GM12878 (cell line): ENCODE measurements around the gene PLEKHN1. TPM values are rescaled to one million over a fixed set of nuclear protein-coding genes. Genes with fewer than 3 reads are reported as not detected.
A peak's percentile ranks its signal among the peaks of the same experiment; 100 is the strongest.

ENCODE experiments used
- ATAC-seq: fragments of 200-7000 bp; cut with Tn5 transposase; 3 replicates; pipeline ENCODE4 v1.9.1; 2020; ENCODE audit warnings: mild to moderate bottlenecking, moderate library complexity
- BruUV-seq: library from RNA; stranded (reverse); fragments of 400-500 nt; replicated peaks from 2 replicates; lab custom pipeline; 2021; lab: Mats Ljungman, UMichigan
- CTCF ChIA-PET: fragments of 300-600 bp; sonication (Branson Sonifier 250); formaldehyde crosslinking; extraction: SDS; loops from one replicate; lab custom pipeline; 2021; ENCODE audit warnings: inconsistent platforms; lab: Yijun Ruan, JAX
- POLR2A ChIA-PET: fragments of 350-600 bp; formaldehyde crosslinking; extraction: SDS; loops from one replicate; lab custom pipeline; 2021; ENCODE audit warnings: inconsistent platforms; lab: Charles Lee
- RAD21 ChIA-PET: fragments of 300-600 bp; sonication (Branson Sonifier 250); formaldehyde crosslinking; loops from one replicate; lab custom pipeline; 2023; ENCODE audit warnings: antibody characterized with exemption; ENCODE audit not compliant: unreplicated experiment; lab: Charles Lee
- SMC1A ChIA-PET: fragments of 300-600 bp; sonication (Branson Sonifier 250); formaldehyde crosslinking; loops from one replicate; lab custom pipeline; 2023; ENCODE audit not compliant: unreplicated experiment, uncharacterized antibody; lab: Charles Lee
- DNase-seq: peaks from one replicate; pipeline ENCODE4 v3.0.0-alpha.2; 2011; ENCODE audit warnings: low read depth, low spot score
- FAIRE-seq: peaks from 3 replicates; lab custom pipeline; 2011; peaks lifted over from hg19 to GRCh38; lab: Jason Lieb, UNC
- H2AFZ ChIP-seq: 2 replicates; pipeline ENCODE4 v1.6.0; 2011; ENCODE audit warnings: low read depth, low read length, control low read depth; ENCODE audit not compliant: control insufficient read depth
- H3K27ac ChIP-seq: 2 replicates; pipeline ENCODE4 v1.5.1; 2011; ENCODE audit warnings: control low read depth; ENCODE audit not compliant: control insufficient read depth, insufficient read depth
- H3K27me3 ChIP-seq, 2 experiments: replicated peaks in 1 of 2; 2 replicates each; pipeline versions ENCODE4 v1.6.0 to v1.6.1; 2011; ENCODE audit warnings: low read length in 1 of 2; ENCODE audit not compliant: control insufficient read depth in 2 of 2, insufficient read depth in 2 of 2
- H3K36me3 ChIP-seq, 2 experiments: 2 replicates each; pipeline ENCODE4 v1.5.1; 2011; ENCODE audit warnings: low read length in 1 of 2; ENCODE audit not compliant: control insufficient read depth in 2 of 2, insufficient read depth in 2 of 2
- H3K4me1 ChIP-seq: 2 replicates; pipeline ENCODE4 v1.6.1; 2011; ENCODE audit warnings: mild to moderate bottlenecking, low read length, moderate library complexity, mixed read lengths; ENCODE audit not compliant: control insufficient read depth, insufficient read depth
- H3K4me2 ChIP-seq: 2 replicates; pipeline ENCODE4 v1.6.0; 2011; ENCODE audit warnings: control low read depth; ENCODE audit not compliant: control insufficient read depth, insufficient read depth
- H3K4me3 ChIP-seq: fragments of 200-600 bp; sonication (generic); 2 replicates; pipeline ENCODE4 v1.5.1; 2016
- H3K79me2 ChIP-seq: 2 replicates; pipeline ENCODE4 v1.6.0; 2011; ENCODE audit warnings: low read length; ENCODE audit not compliant: control insufficient read depth, insufficient read depth
- H3K9ac ChIP-seq: 2 replicates; pipeline ENCODE4 v1.8.0; 2011; ENCODE audit warnings: low read length, control low read depth, mixed read lengths; ENCODE audit not compliant: control insufficient read depth, insufficient read depth
- H3K9me3 ChIP-seq: replicated peaks from 3 replicates; pipeline ENCODE4 v1.5.1; 2011; ENCODE audit warnings: mild to moderate bottlenecking, low read length; ENCODE audit not compliant: control insufficient read depth, insufficient read depth
- H4K20me1 ChIP-seq: 2 replicates; pipeline ENCODE4 v1.6.0; 2011; ENCODE audit not compliant: control insufficient read depth, insufficient read depth
- MTA3 ChIP-seq: IDR thresholded peaks from 2 replicates; pipeline ENCODE4 v1.6.1; 2012; ENCODE audit warnings: low read length, inconsistent platforms, borderline replicate concordance
- PML ChIP-seq: IDR thresholded peaks from 2 replicates; pipeline ENCODE4 v1.6.1; 2012; ENCODE audit warnings: low read length, inconsistent platforms
- POLR2AphosphoS2 ChIP-seq: IDR thresholded peaks from 2 replicates; pipeline ENCODE4 v1.6.1; 2011; ENCODE audit warnings: low read depth, mild to moderate bottlenecking, low read length, improper control_type of control experiment, moderate library complexity
- POU2F2 ChIP-seq: IDR thresholded peaks from 3 replicates; pipeline ENCODE4 v1.6.1; 2011; ENCODE audit warnings: low read depth, mild to moderate bottlenecking, low read length, borderline replicate concordance
- RELA ChIP-seq: fragments of 450-650 bp; IDR thresholded peaks from 2 replicates; pipeline ENCODE4 v1.8.0; 2014; ENCODE audit warnings: borderline replicate concordance; ENCODE audit not compliant: partially characterized antibody
- SRF ChIP-seq, 2 experiments: IDR thresholded peaks; 2 replicates each; pipeline ENCODE4 v1.6.1; 2011; ENCODE audit warnings: low read depth in 2 of 2, low read length in 2 of 2, mild to moderate bottlenecking in 1 of 2, moderate library complexity in 1 of 2
- WGBS: methylation state at CpG from one replicate; pipeline ENCODE4 v1.1.6; 2016; ENCODE audit warnings: low lambda C conversion rate; ENCODE audit not compliant: insufficient replicate concordance, insufficient coverage; ENCODE audit errors: missing lambda C conversion rate; 5-methylcytosine and 5-hydroxymethylcytosine counted together
- in situ Hi-C: fragments of 300-500 bp; cut with MboI; formaldehyde crosslinking; loops from 9 replicates; pipeline ENCODE4 v1.14.3; 2018; ENCODE audit warnings: mixed read lengths
- intact Hi-C: fragments of 100-400 bp; cut with micrococcal nuclease; formaldehyde crosslinking; loops from one replicate; pipeline ENCODE4 v1.14.2; 2022; ENCODE audit not compliant: unreplicated experiment
- polyA plus RNA-seq, 11 experiments: library from polyadenylated mRNA; depleted of rRNA in 4 of 11; unstranded in 6 of 11; stranded (reverse) in 5 of 11; fragments of >200 nt; fragmentation: Nextera tagmentation in 4 of 11; fragmentation: Illumina TruSeq in 1 of 11; extraction: Ambion mirVana in 4 of 11; extraction: Trizol in 1 of 11; gene quantifications; 1 replicate in 1 of 11; 2 replicates in 10 of 11; pipeline versions ENCODE4 v1.2.1 to v1.2.3, GENCODE V29; 2011 to 2016; ENCODE audit warnings: inconsistent platforms in 2 of 11, missing spikeins in 2 of 11, low read depth in 1 of 11
- total RNA-seq, 4 experiments: library from RNA; depleted of rRNA in 3 of 4; stranded (reverse); fragments of >200 nt in 3 of 4; fragmentation: Illumina TruSeq in 1 of 4; extraction: Trizol in 1 of 4; gene quantifications; 2 replicates each; pipeline versions ENCODE4 v1.2.1 to v1.2.3, GENCODE V29; 2013 to 2021
- TF ChIP-seq, protein P1 (sequence below): IDR thresholded peaks from 2 replicates; pipeline ENCODE4 v1.6.1; 2011; ENCODE audit warnings: borderline replicate concordance, low read depth, mild to moderate bottlenecking, moderate library complexity, low read length; ENCODE audit not compliant: insufficient read depth, poor library complexity, severe bottlenecking

PLEKHN1 gene
- total and polyA plus RNA-seq, 10 of the 15 experiments (the other 5 are each of a cell fraction or from before 2014, with no cell fraction given), result 0.04 to 0.26 (median 0.18) TPM; not detected in 6

DNA sequence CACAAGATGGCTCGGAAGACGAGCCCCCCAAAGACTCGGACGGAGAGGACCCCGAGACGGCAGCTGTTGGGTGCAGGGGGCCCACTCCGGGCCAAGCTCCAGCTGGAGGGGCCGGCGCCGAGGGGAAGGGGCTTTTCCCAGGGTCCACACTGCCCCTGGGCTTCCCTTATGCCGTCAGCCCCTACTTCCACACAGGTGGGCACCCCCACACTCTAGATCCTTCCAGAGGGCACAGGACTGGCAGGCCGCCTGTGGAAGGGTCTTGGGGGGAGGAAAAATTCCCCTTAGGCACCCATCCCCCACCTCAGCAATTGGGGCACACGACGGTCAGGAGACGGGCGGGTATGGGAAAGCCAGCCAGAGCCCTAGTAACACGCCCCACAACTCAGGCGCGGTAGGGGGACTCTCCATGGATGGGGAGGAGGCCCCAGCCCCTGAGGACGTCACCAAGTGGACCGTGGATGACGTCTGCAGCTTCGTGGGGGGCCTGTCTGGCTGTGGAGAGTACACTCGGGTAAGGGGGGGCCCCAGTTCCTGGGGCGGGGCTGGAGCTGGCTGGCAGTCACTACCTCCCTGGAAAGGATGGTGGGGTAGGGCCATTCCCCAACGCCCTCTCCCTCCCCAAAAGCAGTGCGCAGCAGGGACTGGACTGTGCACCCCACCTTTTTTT, 23.3 kb upstream of the PLEKHN1 start:
- H3K9me3 ChIP-seq, result no peaks in the 10 kb centered on the region
- no peaks in the 10 kb centered on the region for H4K20me1 ChIP-seq
- H3K79me2 ChIP-seq, result no peaks in the 10 kb centered on the region
- H2AFZ ChIP-seq, result no peak overlapping the region
- ChIA-PET CTCF (interaction anchor here (0.6 to 1.1 kb wide), 2 partner anchors 38 to 338 kb away, joined by 3 to 4 read pairs; no protein-coding TSS in a partner anchor), SMC1A (no interaction called here), POLR2A (interaction anchor here (0.6 to 1.3 kb wide), 3 partner anchors 28 to 664 kb away, joined by 3 to 7 read pairs (median 5); no protein-coding TSS in a partner anchor), RAD21 (interaction anchor here (0.9 kb wide), 1 partner anchor 24 kb away, joined by 4 read pairs; no protein-coding TSS in a partner anchor)
- H3K27me3 ChIP-seq, result peaks cover 6 to 8% of the 10 kb centered on the region in 2 experiments
- ATAC-seq (no peak), FAIRE-seq (no peak), DNase-seq (no peak)
- H3K36me3 ChIP-seq, result peaks cover 0 to 7% of the 10 kb centered on the region in 2 experiments; a peak in 3 of 4 replicates
- 34% methylated on average over 27 of the region's 27 CpGs for WGBS
- H3K4me2 ChIP-seq, result no peak overlapping the region
- in situ Hi-C loops, result no loop called here
- no peak overlapping the region for H3K4me3 ChIP-seq
- no peak overlapping the region for H3K9ac ChIP-seq
- H3K4me1 ChIP-seq, result peaks cover 7% of the 10 kb centered on the region; the same call in 1 of the 2 replicates
- no peak overlapping the region for H3K27ac ChIP-seq
- TF ChIP-seq MTA3 (peak; percentile 64; the same call in 1 of the 2 replicates), POU2F2 (no peak), SRF (IDR thresholded peaks at IDR 0.05; ENCODE audit: low read depth in 2 of 2, low read length in 2 of 2) (no peak), PML (0 out of 2 replicates have a peak, but pooled peaks have one; percentile 32), POLR2AphosphoS2 (peak; percentile 61; the same call in 1 of the 2 replicates), RELA (no peak)
- TF ChIP-seq, protein P1, sequence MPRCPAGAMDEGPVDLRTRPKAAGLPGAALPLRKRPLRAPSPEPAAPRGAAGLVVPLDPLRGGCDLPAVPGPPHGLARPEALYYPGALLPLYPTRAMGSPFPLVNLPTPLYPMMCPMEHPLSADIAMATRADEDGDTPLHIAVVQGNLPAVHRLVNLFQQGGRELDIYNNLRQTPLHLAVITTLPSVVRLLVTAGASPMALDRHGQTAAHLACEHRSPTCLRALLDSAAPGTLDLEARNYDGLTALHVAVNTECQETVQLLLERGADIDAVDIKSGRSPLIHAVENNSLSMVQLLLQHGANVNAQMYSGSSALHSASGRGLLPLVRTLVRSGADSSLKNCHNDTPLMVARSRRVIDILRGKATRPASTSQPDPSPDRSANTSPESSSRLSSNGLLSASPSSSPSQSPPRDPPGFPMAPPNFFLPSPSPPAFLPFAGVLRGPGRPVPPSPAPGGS, result peak; percentile 20
- BruUV-seq, result no TSS peak
- intact Hi-C loops, result loop anchor here (5.0 kb wide), 1 partner anchor 36 kb away; no protein-coding TSS in a partner anchor
